Measurements from ENCODE around the gene TRIM59.
"Not testable (repeated sequence)": the region's sequence is repeated elsewhere in the genome, so short reads cannot be mapped to it uniquely, and the experiment has no call there.

The TRIM59 gene

GRCh38 chr3:160460033-160460432 lies 10.4 kb upstream of the TRIM59 start:
- TF ChIP-seq CTCF (IDR thresholded peaks at IDR 0.05; ENCODE audit: borderline replicate concordance, control extremely low read depth, extremely low read depth, insufficient read depth, missing control alignments), result no peak
- DNase-seq (ENCODE audit: low spot score), result no peak
- in situ Hi-C loops (cut with MboI; ENCODE audit: low sequenced_read_pairs, unreplicated experiment), result no loop called here

- DNase-seq (ENCODE audit: low spot score), result no peak
- in situ Hi-C loops (cut with MboI; ENCODE audit: low sequenced_read_pairs, unreplicated experiment), result no loop called here
- no peak for TF ChIP-seq CTCF (IDR thresholded peaks at IDR 0.05; ENCODE audit: borderline replicate concordance, control extremely low read depth, extremely low read depth, insufficient read depth, missing control alignments)
Measured at GRCh38 chr3:160459450-160459970, 9.9 kb upstream of the TRIM59 start.

GRCh38 chr3:160458151-160458550 lies 8.6 kb upstream of the TRIM59 start:
- DNase-seq (ENCODE audit: low spot score), result no peak
- no peak for TF ChIP-seq CTCF (IDR thresholded peaks at IDR 0.05; ENCODE audit: borderline replicate concordance, control extremely low read depth, extremely low read depth, insufficient read depth, missing control alignments)
- in situ Hi-C loops (cut with MboI; ENCODE audit: low sequenced_read_pairs, unreplicated experiment), result no loop called here

GRCh38 chr3:160455846-160456245 lies 6.3 kb upstream of the TRIM59 start:
- no peak for TF ChIP-seq CTCF (IDR thresholded peaks at IDR 0.05; ENCODE audit: borderline replicate concordance, control extremely low read depth, extremely low read depth, insufficient read depth, missing control alignments)
- in situ Hi-C loops (cut with MboI; ENCODE audit: low sequenced_read_pairs, unreplicated experiment), result no loop called here
- DNase-seq (ENCODE audit: low spot score), result no peak

- in situ Hi-C loops (cut with MboI; ENCODE audit: low sequenced_read_pairs, unreplicated experiment), result no loop called here
- no peak for TF ChIP-seq CTCF (IDR thresholded peaks at IDR 0.05; ENCODE audit: borderline replicate concordance, control extremely low read depth, extremely low read depth, insufficient read depth, missing control alignments)
- no peak for DNase-seq (ENCODE audit: low spot score)
Measured at GRCh38 chr3:160454995-160455394, 5.4 kb upstream of the TRIM59 start.

GRCh38 chr3:160452251-160452650 lies 2.7 kb upstream of the TRIM59 start:
- DNase-seq (ENCODE audit: low spot score); in situ Hi-C loops (cut with MboI; ENCODE audit: low sequenced_read_pairs, unreplicated experiment): not testable (repeated sequence)

GRCh38 chr3:160451602-160452001 lies 2.0 kb upstream of the TRIM59 start:
- no peak for TF ChIP-seq CTCF (IDR thresholded peaks at IDR 0.05; ENCODE audit: borderline replicate concordance, control extremely low read depth, extremely low read depth, insufficient read depth, missing control alignments)
- DNase-seq (ENCODE audit: low spot score), result no peak
- in situ Hi-C loops (cut with MboI; ENCODE audit: low sequenced_read_pairs, unreplicated experiment), result no loop called here
